ENCODE measurements around the gene NFIB. TPM values are rescaled to one million over a fixed set of nuclear protein-coding genes. Genes with fewer than 3 reads are reported as not detected.

Gene NFIB
- total and polyA plus RNA-seq, 2 of the 8 experiments (the other 6 are each of a cell fraction or from before 2014, with no cell fraction given) = 2.6 to 13.1 TPM

GRCh38 chr9:14315875-14316601 is 2.1 kb upstream of the NFIB start:
- H3K18ac ChIP-seq (ENCODE audit: extremely low read depth, low read length) = peak overlapping the region; percentile 89
- H3K56ac ChIP-seq (replicated peaks; ENCODE audit: insufficient read length, low read depth, low read length) = peak overlapping the region; percentile 67
- H2BK5ac ChIP-seq (ENCODE audit: low read depth, low read length) = peak overlapping the region; percentile 69
- H3K9ac ChIP-seq (replicated peaks in 1 of 4; ENCODE audit: extremely low read depth in 1 of 4, low read depth in 3 of 4, low read length in 3 of 4) = peak overlapping the region; percentile 54 to 74 (median 66)
- peak overlapping the region; percentile 81 for H4K8ac ChIP-seq (ENCODE audit: extremely low read depth, insufficient read depth, low read length)
- H4K5ac ChIP-seq (ENCODE audit: insufficient read length, low read depth, low read length) = peak overlapping the region; percentile 87
- no peak overlapping the region for H3K14ac ChIP-seq (ENCODE audit: insufficient read length)
- FAIRE-seq (peak; percentile 42), DNase-seq (ENCODE audit: low read depth in 1 of 2, low spot score in 2 of 2) (peak in 1 of 2 experiments; percentile 77)
- peak overlapping the region; percentile 76; the same call in 1 of the 2 replicates for H2AFZ ChIP-seq (ENCODE audit: low read length)
- no peak overlapping the region for H2BK120ac ChIP-seq (replicated peaks; ENCODE audit: low read depth, low read length)
- H3K36me3 ChIP-seq (ENCODE audit: control insufficient read depth in 2 of 4, insufficient read depth in 4 of 4, low read length in 3 of 4) = no peaks in the 10 kb centered on the region
- H3K4me2 ChIP-seq (ENCODE audit: insufficient read depth in 1 of 2, low read depth in 2 of 2, low read length in 2 of 2) = peak overlapping the region; percentile 83 to 90
- peak overlapping the region; percentile 5 for H3K4ac ChIP-seq (replicated peaks; ENCODE audit: insufficient read length, low read depth, low read length)
- peak overlapping the region; percentile 62 to 85 (median 72) for H3K4me3 ChIP-seq (ENCODE audit: extremely low read depth in 1 of 4, insufficient read depth in 2 of 4, low read depth in 3 of 4, low read length in 4 of 4)
- H3K27me3 ChIP-seq (replicated peaks in 1 of 4; ENCODE audit: control insufficient read depth in 3 of 4, extremely low read depth in 1 of 4, insufficient read depth in 3 of 4, low read length in 3 of 4) = peaks cover 0 to 11% (median 2%) of the 10 kb centered on the region in 4 experiments; a peak in 3 of 7 replicates
- no peaks in the 10 kb centered on the region for H4K20me1 ChIP-seq (replicated peaks in 1 of 2; ENCODE audit: control insufficient read depth in 1 of 2, insufficient read depth in 2 of 2, low read length in 2 of 2)
- ChIA-PET POLR2A (ENCODE audit: partially characterized antibody) (interaction anchor here (1.0 to 2.6 kb wide), 8 partner anchors 29 to 442 kb away, joined by 3 to 26 read pairs (median 4); no protein-coding TSS in a partner anchor), CTCF (ENCODE audit: partially characterized antibody) (interaction anchor here (1.1 to 3.4 kb wide), 4 partner anchors 31 to 113 kb away, joined by 3 to 18 read pairs (median 6); no protein-coding TSS in a partner anchor)
- WGBS, 2 experiments (ENCODE audit: extremely low coverage in 1 of 2, insufficient coverage in 1 of 2, insufficient read length in 1 of 2, insufficient replicate concordance in 2 of 2, low coverage in 1 of 2, low lambda C conversion rate in 2 of 2, missing lambda C conversion rate in 1 of 2) = 1% methylated on average over 35 of the region's 42 CpGs; no CpG with 5 or more reads in 1 of the 2 experiments
- H3K79me1 ChIP-seq (ENCODE audit: low read depth, low read length) = no peaks in the 10 kb centered on the region
- H2AK5ac ChIP-seq (ENCODE audit: low read depth, low read length) = no peak overlapping the region
- peak overlapping the region; percentile 88 for H2BK12ac ChIP-seq (ENCODE audit: low read depth, low read length)
- peaks cover 14 to 32% (median 19%) of the 10 kb centered on the region in 4 experiments for H3K4me1 ChIP-seq (replicated peaks in 1 of 4; ENCODE audit: control insufficient read depth in 3 of 4, insufficient read depth in 4 of 4, low read length in 3 of 4)
- no peak overlapping the region for H2BK20ac ChIP-seq (ENCODE audit: low read length)
- H3K23me2 ChIP-seq (ENCODE audit: low read depth, low read length) = peaks cover 13% of the 10 kb centered on the region
- no peak overlapping the region for H2BK15ac ChIP-seq (ENCODE audit: low read length)
- H3K23ac ChIP-seq (ENCODE audit: insufficient read length) = peak overlapping the region; percentile 7
- peaks cover 0 to 17% of the 10 kb centered on the region in 2 experiments; a peak in 3 of 4 replicates for H3K79me2 ChIP-seq (ENCODE audit: control insufficient read depth in 1 of 2, insufficient read depth in 2 of 2, low read length in 2 of 2)
- H4K91ac ChIP-seq (replicated peaks; ENCODE audit: insufficient read length, low read length) = peak overlapping the region; percentile 11
- H3K9me3 ChIP-seq (ENCODE audit: insufficient read depth in 2 of 2, low read depth in 1 of 2, low read length in 1 of 2) = no peaks in the 10 kb centered on the region
- H3K27ac ChIP-seq (ENCODE audit: low read depth, low read length) = peak overlapping the region; percentile 78; the same call in 1 of the 2 replicates
- TF ChIP-seq TBP (IDR thresholded peaks at IDR 0.05; ENCODE audit: low read depth, low read length) (0 out of 2 replicates have a peak, but pooled peaks have one; percentile 8), TAF7 (optimal IDR thresholded peaks at IDR 0.05; ENCODE audit: borderline replicate concordance, low read depth, low read length) (peak; percentile 14), CBX8 (IDR thresholded peaks at IDR 0.05; ENCODE audit: borderline replicate concordance, low read depth, low read length) (no peak), CTCF (IDR thresholded peaks at IDR 0.05; ENCODE audit: control extremely low read depth in 1 of 3, insufficient read depth in 1 of 3, low read depth in 1 of 3, low read length in 3 of 3) (no peak), ASH2L (IDR thresholded peaks at IDR 0.05; ENCODE audit: low read length) (peak; percentile 92), PHF8 (conservative IDR thresholded peaks at IDR 0.05; ENCODE audit: low read depth, low read length) (no peak; the same call in 1 of the 2 replicates), CHD2 (IDR thresholded peaks at IDR 0.05; ENCODE audit: low read length) (no peak), NRF1 (IDR thresholded peaks at IDR 0.05; ENCODE audit: low read depth, low read length) (no peak), RBBP5 (IDR thresholded peaks at IDR 0.05; ENCODE audit: borderline replicate concordance, low read depth, low read length) (peak; percentile 53; the same call in 1 of the 2 replicates)
